KOPT-K1 (cell line): ENCODE results near the gene PGGHG.
"Not testable (repeated sequence)": the region's sequence is repeated elsewhere in the genome, so short reads cannot be mapped to it uniquely, and the experiment has no call there.

ENCODE experiments used
- H3K27ac ChIP-seq: fragments of 200-600 bp; sonication (generic); 2 replicates; pipeline ENCODE4 v1.5.1; 2016; ENCODE audit warnings: antibody characterized with exemption, mild to moderate bottlenecking, low read depth, low read length; ENCODE audit not compliant: poor library complexity, severe bottlenecking
- H3K36me3 ChIP-seq: fragments of 200-600 bp; sonication (generic); 2 replicates; pipeline ENCODE4 v1.5.1; 2017; ENCODE audit warnings: antibody characterized with exemption, mild to moderate bottlenecking, low read length, moderate library complexity; ENCODE audit not compliant: insufficient read depth
- H3K9me3 ChIP-seq: fragments of 200-600 bp; sonication (generic); 2 replicates; pipeline ENCODE4 v1.5.1; 2017; ENCODE audit warnings: antibody characterized with exemption, low read length, mild to moderate bottlenecking; ENCODE audit not compliant: insufficient read depth, poor library complexity, severe bottlenecking

PGGHG gene

GRCh38 chr11:279040-279965, 9.6 kb upstream of the PGGHG start:
- H3K9me3 ChIP-seq, result peaks cover 10% of the 10 kb centered on the region
- no peak overlapping the region for H3K27ac ChIP-seq
- H3K36me3 ChIP-seq, result no peaks in the 10 kb centered on the region

GRCh38 chr11:279966-280705, 8.8 kb upstream of the PGGHG start:
- no peak overlapping the region for H3K27ac ChIP-seq
- H3K36me3 ChIP-seq, result no peaks in the 10 kb centered on the region
- peaks cover 10% of the 10 kb centered on the region for H3K9me3 ChIP-seq

- H3K36me3 ChIP-seq, result no peaks in the 10 kb centered on the region
- H3K27ac ChIP-seq, result no peak overlapping the region
- H3K9me3 ChIP-seq, result peaks cover 10% of the 10 kb centered on the region
Measured at GRCh38 chr11:280706-281485, 8.0 kb upstream of the PGGHG start.

GRCh38 chr11:281486-282161, 7.3 kb upstream of the PGGHG start:
- H3K9me3 ChIP-seq, result peaks cover 3% of the 10 kb centered on the region
- no peaks in the 10 kb centered on the region for H3K36me3 ChIP-seq
- H3K27ac ChIP-seq, result no peak overlapping the region

- H3K9me3 ChIP-seq, result no peaks in the 10 kb centered on the region
- H3K27ac ChIP-seq, result no peak overlapping the region
- no peaks in the 10 kb centered on the region for H3K36me3 ChIP-seq
Measured at GRCh38 chr11:282171-282570, 6.8 kb upstream of the PGGHG start.

- Histone ChIP-seq H3K27ac (no peak overlapping the region), H3K36me3 (no peaks in the 10 kb centered on the region), H3K9me3 (no peaks in the 10 kb centered on the region)
Measured at GRCh38 chr11:282630-283360, 6.1 kb upstream of the PGGHG start.

- H3K27ac ChIP-seq, result no peak overlapping the region
- no peaks in the 10 kb centered on the region for H3K36me3 ChIP-seq
- H3K9me3 ChIP-seq, result no peaks in the 10 kb centered on the region
Measured at GRCh38 chr11:283405-284104, 5.4 kb upstream of the PGGHG start.

- Histone ChIP-seq H3K27ac (no peak overlapping the region), H3K9me3 (no peaks in the 10 kb centered on the region), H3K36me3 (no peaks in the 10 kb centered on the region)
Measured at GRCh38 chr11:284105-285020, 4.6 kb upstream of the PGGHG start.

GRCh38 chr11:285021-285893, 3.7 kb upstream of the PGGHG start:
- no peak overlapping the region for H3K27ac ChIP-seq
- H3K9me3 ChIP-seq, result no peaks in the 10 kb centered on the region
- no peaks in the 10 kb centered on the region for H3K36me3 ChIP-seq

GRCh38 chr11:285894-286220, 3.1 kb upstream of the PGGHG start:
- no peaks in the 10 kb centered on the region for H3K9me3 ChIP-seq
- H3K27ac ChIP-seq, result no peak overlapping the region
- peaks cover 1% of the 10 kb centered on the region; the same call in 1 of the 2 replicates for H3K36me3 ChIP-seq

GRCh38 chr11:286977-287820, 1.7 kb upstream of the PGGHG start:
- Histone ChIP-seq H3K36me3 (peaks cover 15% of the 10 kb centered on the region), H3K27ac (peak overlapping the region; percentile 99)
- H3K9me3 ChIP-seq, result not testable (repeated sequence)
